HepG2 (cell line): ENCODE measurements around the gene AP1AR. TPM values are rescaled to one million over a fixed set of nuclear protein-coding genes. Genes with fewer than 3 reads are reported as not detected.

Experiments used
- ARID2 ChIP-seq: sonication (generic); formaldehyde crosslinking; IDR thresholded peaks from 2 replicates; pipeline ENCODE4 v1.8.1; 2022; ENCODE audit warnings: mild to moderate bottlenecking, missing genetic modification reagents, borderline replicate concordance
- CBX1 ChIP-seq: IDR thresholded peaks from one replicate; pipeline ENCODE4 v1.6.1; 2016; ENCODE audit warnings: antibody characterized with exemption, low read depth
- CBX2 ChIP-seq, 2 experiments: fragments of 200-600 bp in 1 of 2; sonication (generic); formaldehyde crosslinking in 1 of 2; IDR thresholded peaks; 2 replicates each; pipeline versions ENCODE4 v1.7.0 to v1.8.1; 2018 to 2022; ENCODE audit warnings: low read depth in 2 of 2, low read length in 1 of 2, mild to moderate bottlenecking in 1 of 2, missing genetic modification reagents in 1 of 2
- CBX5 ChIP-seq: sonication (generic); formaldehyde crosslinking; IDR thresholded peaks from 2 replicates; pipeline ENCODE4 v1.4.0; 2020; ENCODE audit warnings: missing genetic modification reagents, borderline replicate concordance
- CREB1 ChIP-seq, 2 experiments: fragments of 450-650 bp in 1 of 2; IDR thresholded peaks; 2 replicates each; pipeline ENCODE4 v1.6.1; 2016 to 2017; ENCODE audit warnings: control low read depth in 1 of 2, mild to moderate bottlenecking in 1 of 2, missing compliant biosample characterization in 1 of 2, missing genetic modification characterization in 1 of 2
- FOXK1 ChIP-seq: sonication (generic); formaldehyde crosslinking; IDR thresholded peaks from 2 replicates; pipeline ENCODE4 v1.4.0; 2020; ENCODE audit warnings: low read depth, missing genetic modification reagents, borderline replicate concordance
- FOXK2 ChIP-seq: fragments of 450-650 bp; IDR thresholded peaks from 2 replicates; pipeline ENCODE4 v1.6.1; 2016
- GATAD2A ChIP-seq: IDR thresholded peaks from 2 replicates; pipeline ENCODE4 v1.6.1; 2016
- KMT2B ChIP-seq: IDR thresholded peaks from 2 replicates; pipeline ENCODE4 v1.6.1; 2016; ENCODE audit warnings: missing genetic modification reagents, missing compliant biosample characterization
- NR2C2 ChIP-seq: sonication (generic); formaldehyde crosslinking; IDR thresholded peaks from 2 replicates; pipeline ENCODE4 v1.4.0; 2020; ENCODE audit warnings: missing genetic modification reagents, mild to moderate bottlenecking, moderate library complexity, borderline replicate concordance
- SMARCE1 ChIP-seq: fragments of 450-650 bp; IDR thresholded peaks from 2 replicates; pipeline ENCODE4 v1.6.1; 2017; ENCODE audit warnings: borderline replicate concordance
- SNAI1 ChIP-seq: sonication (generic); formaldehyde crosslinking; IDR thresholded peaks from 2 replicates; pipeline ENCODE4 v1.5.0; 2020; ENCODE audit warnings: mild to moderate bottlenecking, missing genetic modification reagents, borderline replicate concordance
- SYNCRIP ChIP-seq: fragments of 200-400 bp; formaldehyde crosslinking; IDR thresholded peaks from 2 replicates; pipeline ENCODE4 v1.6.1; 2018; ENCODE audit warnings: mild to moderate bottlenecking, low read depth, low read length; ENCODE audit not compliant: insufficient read depth
- XRCC5 ChIP-seq: fragments of 200-400 bp; formaldehyde crosslinking; optimal IDR thresholded peaks from 2 replicates; pipeline ENCODE3; 2017; ENCODE audit warnings: mild to moderate bottlenecking, low read length
- ZC3H4 ChIP-seq: sonication (generic); formaldehyde crosslinking; IDR thresholded peaks from 2 replicates; pipeline ENCODE4 v1.4.0; 2020; ENCODE audit warnings: missing genetic modification reagents, borderline replicate concordance
- ZNF333 ChIP-seq: sonication (generic); formaldehyde crosslinking; IDR thresholded peaks from 2 replicates; pipeline ENCODE4 v1.4.0; 2020; ENCODE audit warnings: mild to moderate bottlenecking, missing genetic modification reagents, borderline replicate concordance
- ZNF44 ChIP-seq: sonication (generic); formaldehyde crosslinking; IDR thresholded peaks from 2 replicates; pipeline ENCODE4 v1.5.1; 2020; ENCODE audit warnings: mild to moderate bottlenecking, missing genetic modification reagents
- ZNF724P ChIP-seq: sonication (generic); formaldehyde crosslinking; IDR thresholded peaks from 2 replicates; pipeline ENCODE4 v1.8.0; 2022; ENCODE audit warnings: missing genetic modification reagents, borderline replicate concordance
- polyA plus RNA-seq, 8 experiments: library from polyadenylated mRNA; depleted of rRNA in 3 of 8; stranded (reverse) in 7 of 8; unstranded in 1 of 8; fragments of >200 nt; fragmentation: Illumina TruSeq in 4 of 8; extraction: Trizol in 4 of 8; gene quantifications; 2 replicates each; pipeline versions ENCODE4 v1.2.1 to v1.2.3, GENCODE V29; 2011 to 2016; ENCODE audit warnings: low read depth in 4 of 8, missing spikeins in 1 of 8, mixed read lengths in 1 of 8; ENCODE audit not compliant: insufficient read depth in 1 of 8
- total RNA-seq, 5 experiments: library from RNA; depleted of rRNA; stranded (reverse); fragments of >200 nt; fragmentation: Illumina TruSeq; extraction: Trizol; gene quantifications; 2 replicates each; pipeline ENCODE4 v1.2.3, GENCODE V29; 2016; ENCODE audit warnings: low read depth in 1 of 5
- TF ChIP-seq, protein P1 (sequence below): sonication (generic); formaldehyde crosslinking; IDR thresholded peaks from 2 replicates; pipeline ENCODE4 v1.5.0; 2020; ENCODE audit warnings: mild to moderate bottlenecking, missing genetic modification reagents, borderline replicate concordance
- TF ChIP-seq, protein P2 (sequence below): sonication (generic); formaldehyde crosslinking; IDR thresholded peaks from 2 replicates; pipeline ENCODE4 v1.8.0; 2022; ENCODE audit warnings: missing genetic modification reagents, low read depth, mild to moderate bottlenecking, borderline replicate concordance
- TF ChIP-seq, protein P3 (sequence below): sonication (generic); formaldehyde crosslinking; IDR thresholded peaks from 2 replicates; pipeline ENCODE4 v1.4.0; 2020; ENCODE audit warnings: mild to moderate bottlenecking, missing genetic modification reagents
- TF ChIP-seq, protein P4 (sequence below): sonication (generic); formaldehyde crosslinking; IDR thresholded peaks from 2 replicates; pipeline ENCODE4 v1.9.0; 2021; ENCODE audit warnings: missing genetic modification reagents, borderline replicate concordance

The AP1AR gene
- total and polyA plus RNA-seq, 2 of the 13 experiments (the other 11 are each of a cell fraction or from before 2014, with no cell fraction given) = 24.9 to 39.9 TPM

GRCh38 chr4:112203593-112203992, 28.0 kb upstream of the AP1AR start (continued):
- TF ChIP-seq, protein P1, sequence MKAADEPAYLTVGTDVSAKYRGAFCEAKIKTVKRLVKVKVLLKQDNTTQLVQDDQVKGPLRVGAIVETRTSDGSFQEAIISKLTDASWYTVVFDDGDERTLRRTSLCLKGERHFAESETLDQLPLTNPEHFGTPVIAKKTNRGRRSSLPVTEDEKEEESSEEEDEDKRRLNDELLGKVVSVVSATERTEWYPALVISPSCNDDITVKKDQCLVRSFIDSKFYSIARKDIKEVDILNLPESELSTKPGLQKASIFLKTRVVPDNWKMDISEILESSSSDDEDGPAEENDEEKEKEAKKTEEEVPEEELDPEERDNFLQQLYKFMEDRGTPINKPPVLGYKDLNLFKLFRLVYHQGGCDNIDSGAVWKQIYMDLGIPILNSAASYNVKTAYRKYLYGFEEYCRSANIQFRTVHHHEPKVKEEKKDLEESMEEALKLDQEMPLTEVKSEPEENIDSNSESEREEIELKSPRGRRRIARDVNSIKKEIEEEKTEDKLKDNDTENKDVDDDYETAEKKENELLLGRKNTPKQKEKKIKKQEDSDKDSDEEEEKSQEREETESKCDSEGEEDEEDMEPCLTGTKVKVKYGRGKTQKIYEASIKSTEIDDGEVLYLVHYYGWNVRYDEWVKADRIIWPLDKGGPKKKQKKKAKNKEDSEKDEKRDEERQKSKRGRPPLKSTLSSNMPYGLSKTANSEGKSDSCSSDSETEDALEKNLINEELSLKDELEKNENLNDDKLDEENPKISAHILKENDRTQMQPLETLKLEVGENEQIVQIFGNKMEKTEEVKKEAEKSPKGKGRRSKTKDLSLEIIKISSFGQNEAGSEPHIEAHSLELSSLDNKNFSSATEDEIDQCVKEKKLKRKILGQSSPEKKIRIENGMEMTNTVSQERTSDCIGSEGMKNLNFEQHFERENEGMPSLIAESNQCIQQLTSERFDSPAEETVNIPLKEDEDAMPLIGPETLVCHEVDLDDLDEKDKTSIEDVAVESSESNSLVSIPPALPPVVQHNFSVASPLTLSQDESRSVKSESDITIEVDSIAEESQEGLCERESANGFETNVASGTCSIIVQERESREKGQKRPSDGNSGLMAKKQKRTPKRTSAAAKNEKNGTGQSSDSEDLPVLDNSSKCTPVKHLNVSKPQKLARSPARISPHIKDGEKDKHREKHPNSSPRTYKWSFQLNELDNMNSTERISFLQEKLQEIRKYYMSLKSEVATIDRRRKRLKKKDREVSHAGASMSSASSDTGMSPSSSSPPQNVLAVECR (CRISPR knock-in tag) = no peak
- no peak for TF ChIP-seq CBX1
- 0 out of 2 replicates have a peak, but pooled peaks have one; percentile 19 for TF ChIP-seq FOXK1 (CRISPR knock-in tag)
- TF ChIP-seq, protein P2, sequence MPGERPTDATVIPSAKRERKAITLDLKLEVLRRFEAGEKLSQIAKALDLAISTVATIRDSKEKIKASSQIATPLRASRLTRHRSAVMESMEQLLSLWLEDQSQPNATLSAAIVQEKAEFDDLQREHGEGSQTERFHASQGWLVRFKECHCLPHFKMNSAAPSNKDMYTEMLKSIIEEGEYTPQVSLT (CRISPR knock-in tag) = no peak
- TF ChIP-seq ZNF724P (CRISPR knock-in tag) = no peak
- TF ChIP-seq ZNF333 (CRISPR knock-in tag) = no peak
- no peak for TF ChIP-seq ARID2 (CRISPR knock-in tag)
- TF ChIP-seq ZC3H4 = no peak
- TF ChIP-seq, protein P3, sequence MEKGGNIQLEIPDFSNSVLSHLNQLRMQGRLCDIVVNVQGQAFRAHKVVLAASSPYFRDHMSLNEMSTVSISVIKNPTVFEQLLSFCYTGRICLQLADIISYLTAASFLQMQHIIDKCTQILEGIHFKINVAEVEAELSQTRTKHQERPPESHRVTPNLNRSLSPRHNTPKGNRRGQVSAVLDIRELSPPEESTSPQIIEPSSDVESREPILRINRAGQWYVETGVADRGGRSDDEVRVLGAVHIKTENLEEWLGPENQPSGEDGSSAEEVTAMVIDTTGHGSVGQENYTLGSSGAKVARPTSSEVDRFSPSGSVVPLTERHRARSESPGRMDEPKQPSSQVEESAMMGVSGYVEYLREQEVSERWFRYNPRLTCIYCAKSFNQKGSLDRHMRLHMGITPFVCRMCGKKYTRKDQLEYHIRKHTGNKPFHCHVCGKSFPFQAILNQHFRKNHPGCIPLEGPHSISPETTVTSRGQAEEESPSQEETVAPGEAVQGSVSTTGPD (CRISPR knock-in tag) = no peak
- peak; percentile 38; the same call in 1 of the 2 replicates for TF ChIP-seq NR2C2
- TF ChIP-seq XRCC5 = no peak
- TF ChIP-seq KMT2B (CRISPR knock-in tag) = 0 out of 2 replicates have a peak, but pooled peaks have one; percentile 27
- TF ChIP-seq SMARCE1 = no peak
- TF ChIP-seq ZNF44 (CRISPR knock-in tag) = no peak
- no peak for TF ChIP-seq CBX5 (CRISPR knock-in tag)
- no peak for TF ChIP-seq SNAI1 (CRISPR knock-in tag)
- TF ChIP-seq, protein P4, sequence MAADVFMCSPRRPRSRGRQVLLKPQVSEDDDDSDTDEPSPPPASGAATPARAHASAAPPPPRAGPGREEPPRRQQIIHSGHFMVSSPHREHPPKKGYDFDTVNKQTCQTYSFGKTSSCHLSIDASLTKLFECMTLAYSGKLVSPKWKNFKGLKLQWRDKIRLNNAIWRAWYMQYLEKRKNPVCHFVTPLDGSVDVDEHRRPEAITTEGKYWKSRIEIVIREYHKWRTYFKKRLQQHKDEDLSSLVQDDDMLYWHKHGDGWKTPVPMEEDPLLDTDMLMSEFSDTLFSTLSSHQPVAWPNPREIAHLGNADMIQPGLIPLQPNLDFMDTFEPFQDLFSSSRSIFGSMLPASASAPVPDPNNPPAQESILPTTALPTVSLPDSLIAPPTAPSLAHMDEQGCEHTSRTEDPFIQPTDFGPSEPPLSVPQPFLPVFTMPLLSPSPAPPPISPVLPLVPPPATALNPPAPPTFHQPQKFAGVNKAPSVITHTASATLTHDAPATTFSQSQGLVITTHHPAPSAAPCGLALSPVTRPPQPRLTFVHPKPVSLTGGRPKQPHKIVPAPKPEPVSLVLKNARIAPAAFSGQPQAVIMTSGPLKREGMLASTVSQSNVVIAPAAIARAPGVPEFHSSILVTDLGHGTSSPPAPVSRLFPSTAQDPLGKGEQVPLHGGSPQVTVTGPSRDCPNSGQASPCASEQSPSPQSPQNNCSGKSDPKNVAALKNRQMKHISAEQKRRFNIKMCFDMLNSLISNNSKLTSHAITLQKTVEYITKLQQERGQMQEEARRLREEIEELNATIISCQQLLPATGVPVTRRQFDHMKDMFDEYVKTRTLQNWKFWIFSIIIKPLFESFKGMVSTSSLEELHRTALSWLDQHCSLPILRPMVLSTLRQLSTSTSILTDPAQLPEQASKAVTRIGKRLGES (CRISPR knock-in tag) = no peak
- TF ChIP-seq CREB1 (IDR thresholded peaks at IDR 0.05) = no peak
- TF ChIP-seq CREB1 (CRISPR knock-in tag; IDR thresholded peaks at IDR 0.05) = peak; percentile 62
- TF ChIP-seq FOXK2 = no peak
- TF ChIP-seq GATAD2A = peak; percentile 54; the same call in 1 of the 2 replicates
- TF ChIP-seq CBX2 (IDR thresholded peaks at IDR 0.05; ENCODE audit: low read depth, low read length) = no peak
- no peak for TF ChIP-seq CBX2 (CRISPR knock-in tag; IDR thresholded peaks at IDR 0.05; ENCODE audit: low read depth)
- no peak for TF ChIP-seq SYNCRIP
